Stomach (tissue), 9 donors: ENCODE data around the gene EFHD1. TPM values are rescaled to one million over a fixed set of nuclear protein-coding genes. Genes with fewer than 3 reads are reported as not detected.
"Not testable (repeated sequence)": the region's sequence is repeated elsewhere in the genome, so short reads cannot be mapped to it uniquely, and the experiment has no call there.

Experiments
- DNase-seq, 2 donors: peaks; one replicate each; pipeline versions ENCODE4 v3.0.0 to v3.0.0-alpha.2; 2013 to 2019
- H3K27ac ChIP-seq, 5 donors: fragments of 200-600 bp in 4 of 5; sonication (generic) in 4 of 5; one replicate each; pipeline ENCODE4 v1.5.1; 2013 to 2019; ENCODE audit warnings: mild to moderate bottlenecking in 1 of 5, moderate library complexity in 1 of 5
- H3K27me3 ChIP-seq, 3 donors: fragments of 200-600 bp; sonication (generic); one replicate each; pipeline ENCODE4 v1.5.1; 2017 to 2019; ENCODE audit warnings: mixed run types in 1 of 3
- H3K36me3 ChIP-seq, 4 donors: fragments of 200-600 bp; sonication (generic); 1 replicate in 3 of 4; 2 replicates in 1 of 4; pipeline ENCODE4 v1.5.1; 2016 to 2019
- H3K4me1 ChIP-seq, 4 donors: fragments of 200-600 bp; sonication (generic); one replicate each; pipeline ENCODE4 v1.5.1; 2016 to 2019
- H3K4me3 ChIP-seq, 4 donors: fragments of 200-600 bp; sonication (generic) in 3 of 4; one replicate each; pipeline ENCODE4 v1.5.1; 2016 to 2019; ENCODE audit warnings: mild to moderate bottlenecking in 1 of 4
- H3K9me3 ChIP-seq, 4 donors: fragments of 200-600 bp; sonication (generic); one replicate each; pipeline ENCODE4 v1.5.1; 2016 to 2019
- CTCF ChIP-seq, 7 experiments: fragments of 450-650 bp in 4 of 7; fragments of 200-600 bp in 3 of 7; sonication (generic) in 3 of 7; IDR thresholded peaks; one replicate each; pipeline ENCODE4 v1.5.1; 2016 to 2019; ENCODE audit warnings: antibody characterized with exemption in 7 of 7, control low read depth in 2 of 7, mild to moderate bottlenecking in 1 of 7
- EP300 ChIP-seq: sonication (generic); formaldehyde crosslinking; IDR thresholded peaks from one replicate; pipeline ENCODE4 v1.6.1; 2017; ENCODE audit warnings: antibody characterized with exemption
- POLR2A ChIP-seq, 4 donors: fragments of 450-650 bp; IDR thresholded peaks; one replicate each; pipeline ENCODE4 v1.6.1; 2016; ENCODE audit warnings: antibody characterized with exemption in 4 of 4, control low read depth in 2 of 4, mild to moderate bottlenecking in 1 of 4, moderate library complexity in 1 of 4
- POLR2AphosphoS5 ChIP-seq, 3 donors: sonication (generic); formaldehyde crosslinking; IDR thresholded peaks; one replicate each; pipeline ENCODE4 v1.6.1; 2016; ENCODE audit warnings: antibody characterized with exemption in 3 of 3
- WGBS, 5 donors: extraction: QIAGEN DNeasy Blood & Tissue Kit in 3 of 5; methylation state at CpG; one replicate each; pipeline versions ENCODE4 v1.1.5 to v1.1.7; 2013 to 2018; 5-methylcytosine and 5-hydroxymethylcytosine counted together
- intact Hi-C: fragments of 100-400 bp; cut with DNase I; formaldehyde crosslinking; loops from one replicate; pipeline ENCODE4 v1.15.1; 2023; ENCODE audit warnings: low total_unique reads
- polyA plus RNA-seq, 3 donors: library from polyadenylated mRNA; stranded (reverse); fragments of 200-250 nt; gene quantifications; one replicate each; pipeline ENCODE4 v1.2.3, GENCODE V29; 2013
- total RNA-seq, 5 donors: library from RNA; depleted of rRNA; stranded (reverse); fragments of >200 nt; gene quantifications; one replicate each; pipeline versions ENCODE4 v1.1.0 to v1.2.3, GENCODE V29; 2014 to 2016
- donor health status: healthy with polysubstance abuse.
- donor health status: Bipolar disorder and iron deficiency.
- donor health status: healthy.

The EFHD1 gene
- total and polyA plus RNA-seq, 8 donors, result 2.8 to 49.1 (median 7.4) TPM; not detected in 1

- Histone ChIP-seq H3K4me1 (peaks cover 5 to 22% (median 19%) of the 10 kb centered on the region in 4 donors), H3K27me3 (peaks cover 0 to 59% (median 23%) of the 10 kb centered on the region in 3 donors), H3K36me3 (no peaks in the 10 kb centered on the region), H3K27ac (peak overlapping the region in 3 of 5 donors; percentile 17 to 39 (median 27)), H3K4me3 (no peak overlapping the region), H3K9me3 (no peaks in the 10 kb centered on the region)
- TF ChIP-seq POLR2A (IDR thresholded peaks at IDR 0.05) (no peak), EP300 (no peak), POLR2AphosphoS5 (IDR thresholded peaks at IDR 0.05) (no peak), CTCF (IDR thresholded peaks at IDR 0.05) (no peak)
- intact Hi-C loops, result no loop called here
- no peak for DNase-seq
- WGBS, 5 donors, result 70 to 95% (median 83%) methylated on average over 2 of the region's 2 CpGs
Observed at GRCh38 chr2:232629129-232629475, 4.3 kb upstream of the EFHD1 start.

- WGBS, 5 donors, result 50 to 62% (median 56%) methylated on average over 19 of the region's 19 CpGs
- peaks cover 0 to 68% (median 33%) of the 10 kb centered on the region in 3 donors for H3K27me3 ChIP-seq
Observed at GRCh38 chr2:232632229-232632903, 1.0 kb upstream of the EFHD1 start.

GRCh38 chr2:232632904-232633412, 446 bp upstream of the EFHD1 start:
- TF ChIP-seq EP300, result no peak
- no peak for TF ChIP-seq CTCF (IDR thresholded peaks at IDR 0.05)
- TF ChIP-seq POLR2AphosphoS5 (IDR thresholded peaks at IDR 0.05), result no peak
- TF ChIP-seq POLR2A (IDR thresholded peaks at IDR 0.05), result no peak
- Histone ChIP-seq H3K4me1 (peaks cover 5 to 32% (median 29%) of the 10 kb centered on the region in 4 donors), H3K27me3 (peaks cover 0 to 68% (median 33%) of the 10 kb centered on the region in 3 donors), H3K9me3 (no peaks in the 10 kb centered on the region), H3K4me3 (peak overlapping the region; percentile 51 to 73 (median 63)), H3K36me3 (no peaks in the 10 kb centered on the region), H3K27ac (peak overlapping the region; percentile 75 to 80 (median 77))
- 1 to 2% (median 2%) methylated on average over 26 to 40 of the region's 40 CpGs for WGBS, 5 donors
- intact Hi-C loops, result no loop called here
- no peak for DNase-seq

More at GRCh38 chr2:232632229-232632903, 1.0 kb upstream of the EFHD1 start:
- DNase-seq, result no peak
- H3K4me1 ChIP-seq, result peaks cover 5 to 32% (median 29%) of the 10 kb centered on the region in 4 donors
- H3K4me3 ChIP-seq, result peak overlapping the region; percentile 51 to 73 (median 63)
- H3K9me3 ChIP-seq, result no peaks in the 10 kb centered on the region
- H3K27ac ChIP-seq, result peak overlapping the region; percentile 23 to 80 (median 77)
- TF ChIP-seq POLR2A (IDR thresholded peaks at IDR 0.05) (no peak), CTCF (IDR thresholded peaks at IDR 0.05) (no peak), POLR2AphosphoS5 (IDR thresholded peaks at IDR 0.05) (no peak), EP300 (no peak)
- H3K36me3 ChIP-seq, result no peaks in the 10 kb centered on the region
- intact Hi-C loops, result no loop called here

- no peak for TF ChIP-seq POLR2AphosphoS5 (IDR thresholded peaks at IDR 0.05)
- Histone ChIP-seq H3K36me3 (no peaks in the 10 kb centered on the region), H3K27me3 (peaks cover 0 to 64% (median 33%) of the 10 kb centered on the region in 3 donors), H3K27ac (peak overlapping the region in 4 of 5 donors; percentile 75 to 80 (median 77)), H3K4me3 (peak overlapping the region; percentile 51 to 73 (median 63)), H3K4me1 (peaks cover 5 to 32% (median 29%) of the 10 kb centered on the region in 4 donors), H3K9me3 (no peaks in the 10 kb centered on the region)
- intact Hi-C loops, result no loop called here
- WGBS, 5 donors, result 13 to 39% (median 19%) methylated on average over 46 to 61 of the region's 61 CpGs
- peak in 1 of 2 donors; percentile 41 for DNase-seq
Observed at GRCh38 chr2:232634206-232635150, 1.1 kb downstream of the EFHD1 start.

GRCh38 chr2:232635376-232635775, 2.0 kb downstream of the EFHD1 start:
- H3K27ac ChIP-seq, DNase-seq, intact Hi-C loops, H3K9me3 ChIP-seq, H3K36me3 ChIP-seq: not testable (repeated sequence)
- Histone ChIP-seq H3K4me3 (peak overlapping the region in 3 of 4 donors; percentile 62 to 73 (median 64)), H3K4me1 (peaks cover 5 to 32% (median 29%) of the 10 kb centered on the region in 4 donors), H3K27me3 (peaks cover 0 to 55% (median 33%) of the 10 kb centered on the region in 3 donors)
- 95 to 98% (median 97%) methylated on average over 10 of the region's 10 CpGs for WGBS, 5 donors
